NCI-H2227 (cell line): ENCODE data around the gene USH2A.
A peak's percentile ranks its signal among the peaks of the same experiment; 100 is the strongest.

Experiments
- DNase-seq: peaks from one replicate; lab custom pipeline; 2025; ENCODE audit not compliant: unreplicated experiment; lab: John Stamatoyannopoulos, UW

Gene USH2A

DNA sequence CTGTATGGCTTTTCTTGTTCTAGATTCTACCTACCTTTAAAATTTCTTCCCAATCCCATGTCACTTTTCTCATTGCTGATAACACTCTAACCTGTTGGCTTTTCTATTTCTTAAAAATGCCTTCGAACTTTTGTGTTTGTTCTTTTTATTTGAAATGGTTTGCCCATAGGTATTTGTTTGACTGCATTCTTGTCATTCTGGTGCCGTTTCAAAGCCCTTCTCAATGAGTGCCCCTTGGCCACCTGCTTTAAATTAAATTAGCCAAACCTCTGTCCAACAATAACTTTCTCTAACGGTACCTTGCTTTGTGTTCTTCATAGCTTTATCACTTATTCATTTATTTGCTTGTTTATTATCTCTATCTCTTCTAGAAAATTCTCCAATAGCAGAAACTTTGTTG is 817.2 kb downstream of the USH2A start:
- no peak for DNase-seq

- no peak for DNase-seq
These were observed 818.1 kb downstream of the USH2A start for GRCh38 chr1:215605011-215605621.

GRCh38 chr1:215603319-215603718 is 819.9 kb downstream of the USH2A start:
- no peak for DNase-seq

DNA sequence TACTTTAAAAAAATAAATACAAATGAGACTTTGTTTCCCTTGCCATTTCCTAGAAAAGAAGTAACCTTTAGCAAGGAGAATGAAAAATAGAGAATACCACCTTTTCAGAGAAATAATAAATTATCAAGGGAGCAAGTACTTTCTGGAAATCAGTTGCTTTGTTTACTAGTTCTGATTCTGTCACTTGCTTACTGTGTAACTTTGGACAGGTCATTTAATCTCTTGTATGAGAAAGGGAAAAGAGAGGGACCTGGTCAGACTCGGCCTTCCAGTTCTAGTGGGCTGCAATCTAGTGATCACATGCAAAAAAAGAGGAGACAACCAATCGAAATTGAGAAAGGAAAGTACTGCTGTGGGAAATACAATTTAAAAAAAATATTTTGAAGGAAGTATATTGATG is 822.0 kb downstream of the USH2A start:
- DNase-seq, result no peak

DNA sequence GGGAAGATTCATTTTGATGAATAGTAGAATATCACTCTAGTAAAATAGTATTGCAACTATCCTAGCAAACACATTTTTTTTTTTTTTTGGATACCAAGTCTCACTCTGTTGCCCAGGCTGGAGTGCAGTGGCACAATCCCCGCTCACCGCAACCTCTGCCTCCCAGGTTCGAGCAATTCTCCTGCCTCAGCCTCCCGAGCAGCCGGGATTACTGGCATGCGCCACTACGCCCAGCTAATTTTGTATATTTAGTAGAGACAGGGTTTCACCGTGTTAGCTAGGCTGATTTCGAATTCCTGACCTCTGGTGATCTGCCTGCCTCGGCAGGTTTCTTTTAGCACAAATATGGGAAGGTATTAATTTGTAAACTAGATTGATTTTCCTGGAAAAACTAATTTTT is 822.4 kb downstream of the USH2A start:
- no peak for DNase-seq

DNA sequence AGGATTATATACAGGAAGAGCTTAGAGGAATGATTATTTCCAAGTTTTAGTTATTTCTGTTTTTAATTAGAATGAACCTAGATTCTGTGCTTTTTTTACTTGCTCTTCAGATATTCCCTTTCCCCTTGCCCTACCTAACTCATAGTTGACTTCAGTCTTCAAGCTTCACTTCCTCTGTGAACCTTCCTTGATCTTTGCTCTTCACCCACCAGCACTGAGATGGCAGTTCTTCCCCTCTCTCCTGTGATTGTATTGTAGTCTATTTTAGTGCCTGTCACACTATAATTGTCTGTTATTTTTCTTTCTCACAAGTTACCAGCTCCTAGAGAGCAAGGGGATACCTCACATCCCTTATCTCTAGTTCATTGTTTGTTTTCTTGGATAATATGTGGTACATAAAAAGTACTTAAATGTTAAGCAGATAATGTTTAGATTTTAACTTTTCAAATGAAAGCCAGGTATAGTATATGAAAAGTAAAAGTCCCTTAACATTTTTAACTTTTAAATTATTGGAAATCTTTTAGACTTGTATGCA is 822.9 kb downstream of the USH2A start:
- DNase-seq, result no peak

- peak; percentile 25 for DNase-seq
These were observed 823.7 kb downstream of the USH2A start for GRCh38 chr1:215599418-215600074.

- DNase-seq, result no peak
These were observed 825.3 kb downstream of the USH2A start for GRCh38 chr1:215597961-215598360.

DNA sequence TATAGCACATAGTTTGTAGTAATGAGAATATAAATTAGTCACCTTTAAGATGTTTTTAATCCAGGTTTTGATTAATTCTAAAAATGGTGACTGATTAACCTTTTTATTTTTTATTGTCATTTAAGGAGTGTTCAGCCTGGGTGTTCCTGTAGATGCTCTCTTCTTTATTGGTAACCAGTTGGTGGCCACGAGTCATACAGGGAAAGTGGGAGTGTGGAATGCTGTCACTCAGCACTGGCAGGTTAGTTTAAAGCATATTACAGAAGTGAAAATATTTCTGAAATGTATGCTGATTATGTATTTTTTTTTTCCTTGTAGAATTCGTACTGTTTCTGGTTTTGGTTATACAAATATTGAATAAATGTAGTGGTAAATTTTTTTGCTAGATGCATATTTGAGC is 828.0 kb downstream of the USH2A start:
- DNase-seq, result no peak

GRCh38 chr1:215594640-215595039 is 828.6 kb downstream of the USH2A start:
- no peak for DNase-seq

DNA sequence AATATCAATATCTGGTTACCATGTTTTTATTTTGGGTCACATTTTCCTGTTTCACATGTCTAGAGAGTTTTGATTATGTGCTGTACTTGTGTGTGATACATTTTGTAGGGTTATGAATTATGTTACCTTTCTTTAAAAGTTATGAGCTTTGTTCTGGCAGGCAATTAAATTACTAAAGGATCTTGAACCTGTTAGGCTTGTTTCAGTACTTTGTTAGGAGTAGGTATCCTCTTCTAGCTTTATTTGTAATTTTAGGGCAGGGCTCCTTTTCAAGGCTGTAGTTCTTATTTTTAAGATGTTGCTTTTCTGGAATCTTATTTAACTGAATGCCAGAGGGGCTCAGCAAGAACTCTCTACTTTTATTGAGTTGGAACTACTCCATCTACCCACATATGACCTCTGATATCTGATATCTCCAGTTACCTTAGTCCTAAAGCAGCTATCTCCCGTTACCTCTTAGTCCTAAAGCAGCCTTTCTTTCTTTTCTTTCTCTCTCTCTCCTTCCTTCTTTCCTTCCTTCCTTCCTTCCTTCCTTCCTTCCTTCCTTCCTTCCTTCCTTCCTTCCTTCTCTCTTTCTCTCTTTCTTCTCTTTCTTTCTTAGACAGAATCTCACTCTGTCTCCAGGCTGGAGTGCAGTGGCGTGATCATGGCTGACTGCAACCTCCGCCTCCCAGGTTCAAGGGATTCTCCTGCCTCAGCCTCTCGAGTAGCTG is 832.3 kb downstream of the USH2A start:
- DNase-seq, result no peak

- DNase-seq, result no peak
These were observed 833.4 kb downstream of the USH2A start for GRCh38 chr1:215589650-215590435.

GRCh38 chr1:215584389-215584788 is 838.9 kb downstream of the USH2A start:
- DNase-seq, result no peak

DNA sequence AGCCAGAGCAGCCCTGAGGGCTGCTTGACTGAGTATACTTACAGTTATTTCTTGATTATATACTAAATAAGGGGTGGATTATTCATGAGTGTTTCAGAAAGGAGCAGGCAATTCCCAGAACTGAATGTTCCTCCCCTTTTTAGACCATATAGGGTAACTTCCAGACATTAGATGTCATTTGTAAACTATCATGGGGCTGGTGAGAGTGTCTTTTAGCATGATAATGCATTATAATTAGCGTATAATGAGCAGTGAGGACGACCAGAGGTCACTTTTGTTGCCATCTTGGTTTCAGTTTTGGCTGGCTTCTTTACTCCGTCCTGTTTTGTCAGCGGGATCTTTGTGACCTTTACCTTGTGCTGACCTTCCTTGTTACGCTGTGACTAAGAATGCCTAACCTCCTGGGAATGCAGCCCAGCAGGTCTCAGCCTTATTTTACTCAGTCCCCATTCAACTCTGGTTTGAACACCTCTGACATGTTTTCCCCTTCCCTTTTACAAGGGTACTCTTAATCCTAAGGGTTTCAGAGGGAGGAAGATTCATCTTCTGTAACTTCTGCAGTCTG is 840.0 kb downstream of the USH2A start:
- DNase-seq, result no peak

DNA sequence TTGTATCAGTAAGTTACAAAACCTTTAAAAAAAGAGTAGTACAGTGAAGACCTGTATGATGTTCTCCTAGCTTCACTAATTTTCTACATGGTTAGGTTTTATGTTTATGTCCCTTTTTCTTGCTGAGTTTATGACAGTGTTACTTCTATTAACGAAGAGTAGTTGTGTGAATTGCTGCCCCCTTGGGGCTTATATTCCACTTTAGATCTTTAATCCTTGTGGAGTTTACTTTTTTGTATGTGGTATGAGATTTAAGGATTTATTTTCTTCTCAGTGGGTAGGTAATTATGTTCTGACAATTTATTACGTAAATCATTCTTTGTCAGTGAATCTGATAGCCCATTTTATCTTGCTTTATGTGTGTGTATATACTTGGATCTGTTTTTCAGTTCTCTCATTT is 841.4 kb downstream of the USH2A start:
- no peak for DNase-seq
